Activated CD4-positive, alpha-beta memory T cell treated with anti-CD3 and anti-CD28 coated beads, Interleukin-2, amount 10 ng/mL, durations not matched to agents 7 days and 5 days (primary cell): Measurements from ENCODE around the gene CLDN14. TPM values are rescaled to one million over a fixed set of nuclear protein-coding genes. Genes with fewer than 3 reads are reported as not detected.

Source experiments
- CTCF ChIA-PET: fragments of 350-600 bp; sonication (Branson Sonifier 250); formaldehyde crosslinking; loops from one replicate; lab custom pipeline; 2021; ENCODE audit warnings: antibody characterized with exemption, inconsistent platforms; lab: Charles Lee
- POLR2A ChIA-PET: fragments of 350-600 bp; sonication (Branson Sonifier 250); formaldehyde crosslinking; loops from one replicate; lab custom pipeline; 2021; ENCODE audit warnings: antibody characterized with exemption; lab: Charles Lee
- DNase-seq: peaks from one replicate; pipeline ENCODE4 v3.0.0-alpha.2; 2020
- H3K27ac Mint-ChIP-seq: one replicate; pipeline ENCODE4 v1.8.0; 2021; ENCODE audit warnings: mild to moderate bottlenecking, mixed read lengths
- H3K27me3 Mint-ChIP-seq: one replicate; pipeline ENCODE4 v1.8.0; 2021; ENCODE audit warnings: mixed read lengths
- H3K36me3 Mint-ChIP-seq: one replicate; pipeline ENCODE4 v1.8.0; 2021; ENCODE audit warnings: low read depth, mixed read lengths
- H3K4me1 Mint-ChIP-seq: one replicate; pipeline ENCODE4 v1.8.0; 2021; ENCODE audit warnings: mixed read lengths
- H3K4me3 Mint-ChIP-seq: one replicate; pipeline ENCODE4 v1.8.0; 2021; ENCODE audit warnings: mild to moderate bottlenecking, mixed read lengths
- H3K9me3 Mint-ChIP-seq: one replicate; pipeline ENCODE4 v1.8.0; 2021; ENCODE audit warnings: mixed read lengths
- total RNA-seq, 2 experiments: library from RNA; stranded (reverse); gene quantifications; one replicate each; pipeline ENCODE4 v1.2.3, GENCODE V29; 2021

Gene CLDN14
- total RNA-seq, 2 experiments from 2014 or later, result not detected

- no peak for DNase-seq
- Mint-ChIP-seq H3K9me3 (no peaks in the 10 kb centered on the region), H3K27me3 (no peaks in the 10 kb centered on the region), H3K36me3 (peaks cover 35% of the 10 kb centered on the region), H3K27ac (no peak overlapping the region), H3K4me1 (peaks cover 14% of the 10 kb centered on the region), H3K4me3 (no peak overlapping the region)
- ChIA-PET CTCF (interaction anchor here (0.6 to 1.5 kb wide), 4 partner anchors 10 to 123 kb away, joined by 3 to 4 read pairs (median 4); no protein-coding TSS in a partner anchor), POLR2A (interaction anchor here (1.0 kb wide), 1 partner anchor 10 kb away, joined by 4 read pairs; no protein-coding TSS in a partner anchor)
Observed at GRCh38 chr21:36419241-36419640, 60.7 kb downstream of the CLDN14 start.

GRCh38 chr21:36415375-36415774 is 64.5 kb downstream of the CLDN14 start:
- no peak for DNase-seq
- CTCF ChIA-PET, result no interaction called here
- no peak overlapping the region for H3K27ac Mint-ChIP-seq
- H3K36me3 Mint-ChIP-seq, result peaks cover 49% of the 10 kb centered on the region
- H3K27me3 Mint-ChIP-seq, result no peaks in the 10 kb centered on the region
- H3K4me1 Mint-ChIP-seq, result no peaks in the 10 kb centered on the region
- H3K4me3 Mint-ChIP-seq, result no peak overlapping the region
- no peaks in the 10 kb centered on the region for H3K9me3 Mint-ChIP-seq
- POLR2A ChIA-PET, result no interaction called here

DNA sequence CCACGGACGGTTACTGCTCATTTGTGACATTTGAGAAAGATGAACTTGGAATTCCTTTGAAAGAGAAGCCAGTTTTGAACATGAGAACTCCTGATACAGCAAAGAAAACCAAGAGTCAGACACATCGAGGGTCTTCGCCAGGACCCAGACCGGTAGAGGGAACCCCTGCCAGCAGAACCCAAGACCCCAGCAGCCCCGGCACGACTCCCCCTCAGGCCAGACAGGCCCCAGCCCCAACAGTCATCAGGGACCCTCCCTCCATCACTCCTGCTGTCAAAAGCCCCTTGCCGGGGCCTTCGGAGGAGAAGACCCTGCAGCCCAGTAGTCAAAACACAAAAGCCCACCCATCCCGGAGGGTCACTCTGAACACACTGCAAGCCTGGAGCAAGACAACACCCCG is 67.0 kb downstream of the CLDN14 start:
- peaks cover 63% of the 10 kb centered on the region for H3K36me3 Mint-ChIP-seq
- POLR2A ChIA-PET, result no interaction called here

GRCh38 chr21:36411301-36411700 is 68.6 kb downstream of the CLDN14 start:
- Mint-ChIP-seq H3K27ac (no peak overlapping the region), H3K9me3 (no peaks in the 10 kb centered on the region), H3K4me1 (no peaks in the 10 kb centered on the region), H3K4me3 (no peak overlapping the region), H3K36me3 (peaks cover 65% of the 10 kb centered on the region), H3K27me3 (no peaks in the 10 kb centered on the region)
- DNase-seq, result no peak
- POLR2A ChIA-PET, result no interaction called here
- CTCF ChIA-PET, result no interaction called here

More for the DNA sequence above, 67.0 kb downstream of the CLDN14 start:
- no peak for DNase-seq
- CTCF ChIA-PET, result no interaction called here
- Mint-ChIP-seq H3K27ac (no peak overlapping the region), H3K27me3 (no peaks in the 10 kb centered on the region), H3K9me3 (no peaks in the 10 kb centered on the region), H3K4me3 (no peak overlapping the region), H3K4me1 (no peaks in the 10 kb centered on the region)

Other genes starting within 250 kb of the CLDN14 start
- gene MORC3, start 159.9 kb downstream of the CLDN14 start, total RNA-seq, result 10 to 100 TPM; 43.6 to 44.3 TPM
- gene CHAF1B, start 94.7 kb downstream of the CLDN14 start, total RNA-seq, result 10 to 100 TPM; 18.8 to 23.9 TPM
- gene SIM2, start 219.0 kb upstream of the CLDN14 start, total RNA-seq, result under 1 TPM; 0.55 to 0.68 TPM